WTC11 (cell line): ENCODE data around the gene OXER1.

ENCODE experiments used
- CTCF ChIP-seq: fragments of 200-600 bp; IDR thresholded peaks from 2 replicates; pipeline ENCODE4 v1.8.0; 2022; ENCODE audit warnings: antibody characterized with exemption
- JUN ChIP-seq: sonication (generic); formaldehyde crosslinking; IDR thresholded peaks from 2 replicates; pipeline ENCODE4 v1.8.0; 2023; ENCODE audit warnings: mild to moderate bottlenecking, missing genetic modification reagents

- TF ChIP-seq CTCF (no peak), JUN (CRISPR knock-in tag) (no peak)
These were observed 20.4 kb upstream of the OXER1 start for GRCh38 chr2:42784204-42784880.
